DMS 273 (cell line): ENCODE results near the gene LRP2.
A peak's percentile ranks its signal among the peaks of the same experiment; 100 is the strongest.

Experiments
- DNase-seq: peaks from one replicate; lab custom pipeline; 2025; ENCODE audit not compliant: unreplicated experiment; lab: John Stamatoyannopoulos, UW

The LRP2 gene

DNA sequence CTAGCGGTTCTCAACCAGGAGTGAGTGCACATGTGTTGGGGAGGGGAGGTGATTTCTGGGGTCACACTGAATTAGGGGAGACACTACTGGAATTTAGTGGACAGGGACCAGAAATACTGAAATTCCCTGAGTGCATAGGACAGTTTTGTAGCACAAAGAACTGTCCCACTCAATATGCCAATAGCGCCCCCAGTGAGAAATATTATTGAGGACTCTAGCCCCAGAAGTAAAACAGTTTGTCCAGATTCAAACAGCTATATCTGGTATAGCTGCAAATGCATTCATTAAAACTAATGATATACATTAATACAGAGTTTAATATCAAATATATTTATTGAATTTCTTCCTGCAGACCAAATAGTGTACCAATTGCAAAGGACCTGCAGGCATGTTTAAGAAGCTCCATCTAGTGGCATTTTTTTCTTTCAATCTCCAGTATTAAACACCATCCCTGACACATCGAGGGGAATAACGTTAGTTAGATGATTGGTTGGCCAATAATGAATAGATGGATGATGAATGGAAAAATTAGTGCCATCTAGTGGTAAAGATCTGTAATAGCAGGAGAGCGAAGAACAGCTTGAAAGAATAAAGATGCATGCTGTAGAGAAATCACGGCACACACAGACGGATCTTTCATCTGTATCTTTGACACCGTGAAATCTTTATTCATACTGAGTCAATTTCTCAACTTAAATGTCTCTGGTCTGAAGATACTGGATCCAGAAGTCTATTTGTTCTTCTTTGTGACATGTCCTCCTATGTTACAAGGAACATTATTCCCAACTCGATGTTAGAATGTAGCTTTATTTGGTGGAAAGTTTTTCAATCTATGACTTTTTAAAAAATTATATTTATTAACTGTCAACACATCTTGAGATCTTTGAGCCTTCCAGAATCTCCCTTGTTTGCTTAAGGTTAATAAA, 230.5 kb downstream of the LRP2 start:
- peak; percentile 60 for DNase-seq

DNA sequence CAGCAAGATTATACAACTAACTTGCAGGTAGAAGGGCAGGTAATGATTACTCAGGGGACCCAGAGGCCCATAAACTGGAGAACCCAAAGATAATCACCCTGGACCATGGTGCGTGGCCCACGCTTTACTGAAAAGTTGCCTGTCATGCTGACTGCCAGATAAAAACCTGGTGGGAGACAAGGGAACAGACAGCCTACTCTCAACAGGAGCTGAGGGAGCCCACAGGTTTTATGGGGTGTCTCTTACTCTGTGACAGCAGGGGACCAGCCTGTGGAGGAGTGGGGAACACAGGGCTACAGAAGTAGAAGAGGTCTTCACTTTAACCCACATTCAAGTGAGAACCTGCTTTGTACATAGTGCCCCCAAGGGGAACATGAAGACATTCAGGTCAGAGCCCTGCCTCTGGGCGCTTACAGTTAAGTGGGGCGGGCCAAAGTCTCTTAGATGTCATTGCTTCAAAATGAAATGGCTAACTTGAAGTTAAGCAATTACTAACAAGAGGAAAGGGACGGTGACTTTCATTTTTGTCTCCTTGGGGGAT, 232.6 kb downstream of the LRP2 start:
- no peak for DNase-seq

DNA sequence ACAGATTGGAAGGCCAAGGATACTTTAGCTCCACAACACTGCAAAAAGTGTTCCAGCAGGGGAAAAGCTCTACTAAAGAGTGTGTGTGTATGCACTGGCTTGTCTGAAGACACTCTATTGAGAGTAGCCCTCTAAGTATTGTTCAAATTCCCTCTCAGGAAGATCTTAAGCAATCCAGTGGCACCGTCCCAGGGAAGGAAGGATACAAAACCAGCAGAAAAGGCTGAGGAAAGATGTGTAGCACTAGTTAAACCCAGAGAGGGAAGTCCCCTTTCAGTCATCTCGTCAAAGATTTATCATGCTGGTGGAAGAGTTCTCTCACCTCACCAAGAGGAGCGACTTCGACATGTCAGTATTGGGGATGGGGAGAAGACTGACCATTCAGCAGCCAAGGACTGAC, 242.5 kb downstream of the LRP2 start:
- DNase-seq = no peak

DNA sequence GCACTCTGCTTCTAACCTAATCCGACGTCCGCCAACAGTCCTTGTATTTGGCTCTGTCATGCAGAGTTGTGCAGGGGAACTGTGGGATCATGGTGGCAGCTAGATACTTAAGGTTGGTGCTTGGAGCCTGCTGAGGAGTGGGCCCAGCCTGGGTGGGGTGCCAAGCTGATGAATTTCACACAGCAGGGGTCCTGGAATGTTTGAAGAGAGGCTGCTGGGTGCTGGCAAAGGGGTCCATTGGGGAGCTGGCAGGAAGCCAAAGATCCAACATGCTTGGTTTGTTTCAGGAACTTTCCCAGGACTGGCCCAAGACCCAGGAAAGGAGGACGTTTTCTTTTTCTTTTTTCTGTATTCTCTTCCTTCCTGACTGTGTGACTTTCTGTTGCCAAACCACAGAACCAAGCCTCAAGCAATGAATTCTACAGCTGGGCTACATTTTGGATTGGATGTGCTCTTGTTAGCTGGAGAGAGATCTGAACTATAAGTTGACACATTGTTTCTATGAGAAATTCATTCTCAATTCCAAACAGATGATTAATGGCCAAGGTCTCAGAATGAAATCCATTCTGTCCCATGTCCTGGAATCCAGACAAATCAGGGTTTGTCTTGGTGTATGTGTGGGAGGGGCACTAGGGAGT, 243.1 kb downstream of the LRP2 start:
- no peak for DNase-seq

DNA sequence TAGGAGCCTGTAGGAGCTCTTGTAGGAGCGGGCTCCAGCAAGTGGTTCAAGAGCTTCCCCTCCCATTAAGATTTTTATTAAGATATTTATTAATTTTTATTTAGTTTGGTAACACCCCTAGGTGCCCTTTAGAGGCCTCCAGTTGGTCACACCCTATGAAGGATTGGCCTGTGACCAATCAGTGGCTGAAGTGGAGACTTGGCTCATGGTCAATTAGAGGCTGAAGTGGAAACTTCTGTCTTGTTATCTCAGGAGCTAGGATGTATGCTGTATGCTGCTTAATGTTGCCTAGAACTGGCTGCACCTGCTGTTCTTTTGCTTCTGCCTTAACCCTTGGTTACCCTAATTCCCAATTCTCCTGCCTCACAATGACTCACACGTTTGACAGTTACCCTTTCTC, 244.3 kb downstream of the LRP2 start:
- no peak for DNase-seq

DNA sequence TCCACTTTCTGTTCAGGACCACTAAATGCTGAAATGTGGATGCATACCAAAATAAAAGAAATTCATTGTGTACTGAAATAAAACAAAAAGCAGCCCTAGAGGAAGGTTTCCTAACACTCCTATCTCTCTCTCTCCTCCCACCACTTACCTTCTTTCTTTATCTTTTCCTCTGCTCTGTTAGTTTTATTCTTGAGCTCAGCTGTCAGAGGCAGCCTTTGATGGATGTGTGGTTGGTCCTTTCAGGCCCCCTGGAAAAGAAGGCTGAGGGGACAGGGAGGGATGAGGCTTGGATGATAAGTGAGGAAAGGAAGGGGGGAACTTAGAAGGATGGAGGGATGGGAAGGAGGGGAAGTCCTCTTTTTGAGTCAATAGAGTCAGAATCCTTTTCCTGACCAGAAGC, 245.3 kb downstream of the LRP2 start:
- no peak for DNase-seq

DNA sequence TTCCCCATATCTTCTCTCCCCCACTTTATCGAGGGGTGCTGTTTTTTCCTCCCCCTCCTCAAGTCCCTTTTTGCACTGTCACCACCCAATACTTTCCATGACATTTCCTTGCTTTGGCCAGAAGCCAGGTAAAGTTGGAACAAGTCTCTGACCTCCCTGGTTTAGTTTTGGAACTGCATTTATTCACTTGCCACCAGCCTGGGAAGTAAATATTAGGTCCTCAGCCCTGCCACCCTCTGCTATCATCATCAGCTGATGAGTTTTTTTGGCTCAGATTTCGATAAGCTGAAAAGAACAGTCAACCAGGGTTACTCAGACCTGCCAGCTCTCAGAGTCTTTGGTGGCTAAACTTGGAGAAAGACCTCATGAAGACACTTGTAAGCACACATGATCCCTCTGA, 246.0 kb downstream of the LRP2 start:
- no peak for DNase-seq

DNA sequence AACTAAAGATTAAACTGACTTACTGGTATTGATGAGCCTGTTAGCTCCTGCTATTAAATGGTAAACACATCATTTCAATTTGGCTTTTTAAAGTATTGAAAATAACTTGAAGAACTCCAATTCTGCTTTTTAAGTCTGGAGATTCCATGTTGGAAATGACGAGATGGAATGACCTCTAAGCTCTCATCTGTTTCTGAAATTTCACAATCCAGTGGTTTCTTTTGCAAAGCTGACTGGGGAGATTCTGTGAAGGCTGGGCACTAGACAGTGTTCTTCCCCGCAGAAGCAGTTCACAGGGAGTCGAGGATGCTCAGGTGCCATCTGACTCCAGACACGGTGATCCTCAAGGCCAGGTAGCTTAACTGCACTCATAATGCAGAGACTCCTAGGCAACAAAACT, 248.3 kb downstream of the LRP2 start:
- no peak for DNase-seq

DNA sequence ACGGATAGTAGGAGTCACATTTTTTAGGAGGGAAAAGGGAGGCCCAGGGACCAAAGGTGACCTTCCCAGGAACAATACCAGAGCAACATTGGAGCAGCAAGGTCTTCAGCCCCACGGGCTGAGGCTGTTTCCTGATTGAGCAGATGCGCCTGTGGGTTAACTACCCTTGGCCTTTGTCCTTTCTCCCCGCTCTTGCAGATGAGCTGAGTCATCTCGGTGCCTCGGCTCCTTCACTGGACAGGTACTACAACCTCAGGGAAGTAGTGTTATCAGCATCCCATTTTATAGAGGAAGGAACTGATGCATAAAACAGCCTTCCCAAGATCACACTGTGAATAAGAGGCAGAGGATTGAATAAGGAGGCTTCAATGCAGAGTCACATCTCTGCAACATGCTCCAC, 249.5 kb downstream of the LRP2 start:
- DNase-seq = no peak

DNA sequence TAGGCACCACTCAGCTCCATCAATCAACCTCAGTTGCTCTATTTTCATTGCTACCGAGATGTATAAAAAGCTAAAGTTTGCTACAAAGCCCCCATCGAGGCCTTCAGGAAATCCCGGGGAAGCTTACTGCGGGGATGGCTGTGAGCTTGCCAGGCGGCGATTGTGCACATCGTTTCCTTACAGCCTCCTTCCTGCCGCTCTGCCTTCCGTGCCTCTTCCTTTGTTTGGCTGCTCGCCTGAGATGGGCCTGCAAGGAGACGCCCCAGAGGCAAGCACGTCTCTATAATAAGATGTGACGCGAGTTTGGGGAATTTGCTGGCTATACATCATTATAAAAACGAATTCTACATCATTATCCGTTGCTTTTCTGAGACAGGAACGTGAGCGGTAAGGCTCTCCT, 251.4 kb downstream of the LRP2 start:
- DNase-seq = no peak

DNA sequence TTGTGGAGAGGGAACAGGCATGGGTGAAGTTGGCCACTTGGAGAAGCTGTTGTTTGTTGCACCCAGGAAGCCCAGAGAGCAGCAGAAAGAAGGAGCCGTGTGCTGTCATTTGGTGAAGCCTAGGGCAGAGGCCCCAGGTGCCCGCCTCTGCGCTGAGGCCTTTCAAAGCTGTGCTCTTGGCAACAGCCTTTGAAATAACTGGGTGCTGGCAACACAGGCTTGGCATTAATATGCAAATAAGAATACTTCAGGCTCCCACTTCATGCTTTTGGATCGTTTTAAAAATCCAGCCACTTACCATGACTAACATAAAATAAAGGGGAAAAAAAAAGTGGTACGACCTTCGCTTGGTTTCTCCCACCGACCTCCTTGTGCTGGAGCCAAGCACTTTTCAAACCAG, 251.9 kb downstream of the LRP2 start:
- DNase-seq = no peak

DNA sequence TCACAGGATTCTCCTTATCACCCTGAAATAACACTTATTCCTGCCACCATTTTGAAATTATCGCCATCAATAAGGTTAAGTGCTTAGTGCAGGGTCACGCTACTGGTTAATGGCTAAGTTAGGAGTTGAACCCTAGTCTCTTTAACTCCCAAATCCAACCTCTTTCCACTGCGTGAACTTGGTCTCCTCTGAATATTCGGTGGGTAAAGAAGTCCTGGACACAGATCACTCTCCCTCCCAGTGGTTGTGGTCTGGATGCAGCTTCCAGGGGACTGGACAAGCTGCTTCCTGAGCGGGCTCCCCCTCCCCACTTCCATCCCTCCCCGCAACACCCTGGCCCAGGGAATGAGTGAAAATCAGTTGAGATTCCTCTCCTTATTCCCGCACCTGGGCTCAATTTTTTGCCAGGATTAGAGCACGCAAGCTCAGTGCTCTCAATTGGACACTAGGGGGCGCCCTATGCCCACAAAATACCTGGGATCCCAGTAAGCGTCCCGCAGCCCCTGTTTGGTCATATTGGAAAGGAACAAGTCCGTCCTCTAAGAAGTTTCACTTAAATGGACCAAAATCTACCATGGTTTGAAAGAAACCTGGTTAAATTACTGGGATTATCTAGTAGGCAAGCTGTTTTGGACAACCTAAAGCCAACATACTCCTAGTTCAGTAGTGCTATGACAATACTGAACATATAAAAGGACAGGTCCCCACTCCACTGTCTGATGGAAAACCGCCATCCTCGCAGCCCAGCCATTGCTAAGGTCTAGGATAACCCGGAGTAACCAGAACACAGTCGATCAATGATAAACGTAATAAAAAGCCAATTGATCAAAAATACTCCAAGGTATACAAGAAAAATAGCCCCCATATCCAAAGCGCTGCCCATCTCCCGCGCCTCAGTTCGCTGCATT, 252.6 kb downstream of the LRP2 start:
- peak; percentile 87 for DNase-seq

DNA sequence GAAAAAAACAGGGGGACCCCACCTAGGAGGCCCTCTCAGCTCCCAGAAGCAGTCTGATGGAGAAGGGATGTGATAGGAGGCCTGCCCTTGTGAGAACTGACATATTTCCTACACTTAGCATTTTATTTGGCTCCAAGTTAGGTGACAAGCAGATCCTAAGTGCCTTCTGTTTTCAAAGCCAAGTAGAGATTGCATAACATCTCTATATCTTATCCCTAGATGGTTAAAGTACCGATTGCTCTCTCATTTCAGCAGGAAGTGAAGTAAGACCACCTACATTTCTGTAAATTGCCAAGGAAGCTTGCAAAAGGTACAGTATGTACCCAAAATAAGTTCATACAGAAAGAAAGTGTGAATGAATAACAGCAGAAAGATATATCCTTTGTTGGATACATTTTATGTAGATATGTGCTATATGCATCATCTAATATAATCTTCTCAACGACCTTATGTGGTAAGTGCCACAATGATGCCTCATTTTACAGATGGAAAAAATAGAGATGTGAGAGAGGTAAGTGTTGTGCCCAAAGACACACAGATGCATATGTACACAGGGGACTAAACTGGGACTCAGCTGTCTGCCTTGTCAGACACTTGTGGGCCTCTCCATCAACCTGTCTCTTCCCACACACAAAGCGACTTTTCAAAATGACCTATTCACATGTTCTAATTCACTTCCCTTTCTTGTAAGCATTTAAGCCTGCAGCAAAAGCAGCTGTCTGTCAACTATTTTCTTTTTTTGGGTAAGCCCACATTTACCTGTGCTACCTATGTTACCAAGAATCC, 254.0 kb downstream of the LRP2 start:
- DNase-seq = no peak

DNA sequence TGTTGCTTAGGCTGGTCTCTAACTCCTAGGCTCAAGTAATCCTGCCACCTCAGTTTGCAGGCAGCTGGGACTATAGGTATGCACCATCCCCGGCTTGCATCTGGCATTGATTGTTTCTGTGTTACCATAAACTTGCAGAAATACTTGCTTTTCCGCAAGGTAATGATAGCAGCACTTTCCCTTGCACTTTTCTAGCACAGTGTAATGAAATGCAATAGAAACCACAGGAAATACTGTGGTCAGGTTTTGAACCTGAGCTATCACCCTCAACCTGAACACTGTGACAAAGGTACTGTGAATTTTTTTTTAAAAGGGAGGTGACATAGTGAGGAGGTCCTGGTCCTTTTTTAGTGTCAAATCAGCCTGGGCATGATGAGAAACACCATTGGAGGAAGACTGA, 254.7 kb downstream of the LRP2 start:
- DNase-seq = no peak

DNA sequence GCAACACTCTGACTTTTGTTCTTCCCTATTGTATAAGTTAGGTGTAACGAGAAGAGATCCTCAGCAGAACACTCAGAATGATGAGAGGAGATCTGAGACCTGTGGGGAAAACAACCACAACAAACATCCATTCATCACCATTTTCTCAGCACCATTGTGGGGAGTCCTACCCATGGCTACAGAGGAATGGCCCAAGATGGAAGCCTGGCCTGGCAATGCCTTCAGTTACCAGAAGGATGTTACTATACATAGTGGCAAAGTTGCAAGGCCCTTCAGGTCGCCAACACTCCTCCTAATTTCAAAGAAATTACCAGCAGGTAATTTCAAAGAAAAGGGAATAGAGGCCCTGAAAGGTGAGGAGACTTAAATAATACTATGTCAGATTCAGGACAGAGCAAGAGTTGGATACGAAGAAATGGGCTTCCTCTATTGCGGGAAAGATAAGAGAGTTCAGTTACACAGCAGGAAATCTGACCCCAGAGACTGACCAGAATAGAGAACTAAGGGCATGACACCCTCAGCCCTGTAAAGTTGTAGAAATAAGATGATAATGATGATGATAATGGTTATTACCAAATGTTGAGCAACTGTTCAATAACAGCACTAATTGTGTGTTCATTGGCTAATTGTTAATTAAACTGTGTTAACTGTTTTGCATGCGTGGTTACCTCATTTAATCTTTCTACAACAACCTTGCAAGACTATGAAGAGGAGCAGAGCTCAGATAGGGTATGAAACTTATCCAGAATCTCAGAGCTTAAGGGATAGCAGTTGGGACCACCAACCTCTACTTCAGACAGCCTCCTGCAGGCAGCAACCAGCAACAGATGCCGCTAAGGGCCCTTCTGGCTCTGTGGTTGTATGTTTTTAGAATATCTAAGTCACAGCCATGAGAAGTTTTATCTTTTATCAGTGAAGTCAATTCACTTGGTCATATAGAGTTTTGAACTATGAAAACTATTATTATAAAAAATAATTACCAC, 255.5 kb downstream of the LRP2 start:
- no peak for DNase-seq

DNA sequence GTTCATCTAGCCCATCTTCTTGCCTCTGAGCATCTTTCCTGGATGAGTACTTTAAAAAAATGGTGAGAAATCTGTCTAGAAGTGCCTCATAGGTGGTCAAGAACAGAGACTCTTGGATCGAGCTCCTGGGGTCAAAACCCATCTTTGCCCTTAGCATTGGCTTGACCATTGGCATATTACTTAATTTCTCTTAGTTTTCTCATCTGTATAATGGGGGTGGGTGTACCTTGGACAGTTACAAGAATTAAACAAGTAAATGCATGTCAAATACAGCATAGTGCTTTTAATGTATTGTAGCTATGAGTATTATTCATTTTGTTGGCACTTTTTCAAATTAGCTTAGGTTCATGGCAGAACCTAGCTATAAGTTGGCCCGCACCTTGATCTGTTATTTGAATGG, 256.2 kb downstream of the LRP2 start:
- no peak for DNase-seq

DNA sequence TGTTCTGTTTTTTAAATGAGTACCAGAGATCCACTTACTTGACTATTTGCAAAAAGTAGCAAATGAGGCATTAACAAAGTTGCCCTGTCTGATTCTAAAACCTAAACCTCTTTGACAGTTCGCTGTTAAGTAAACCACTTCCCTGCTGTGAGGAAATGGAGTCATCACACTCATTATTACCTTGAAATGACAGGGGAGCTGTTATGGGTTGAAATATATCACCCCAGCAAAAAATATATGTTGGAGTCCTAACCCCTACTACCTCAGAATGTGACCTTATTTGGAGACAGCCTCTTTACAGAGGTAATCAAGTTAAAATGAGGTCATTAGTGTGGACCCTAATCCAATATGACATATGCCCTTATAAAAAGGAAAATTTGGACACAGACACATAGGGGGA, 256.9 kb downstream of the LRP2 start:
- DNase-seq = no peak

DNA sequence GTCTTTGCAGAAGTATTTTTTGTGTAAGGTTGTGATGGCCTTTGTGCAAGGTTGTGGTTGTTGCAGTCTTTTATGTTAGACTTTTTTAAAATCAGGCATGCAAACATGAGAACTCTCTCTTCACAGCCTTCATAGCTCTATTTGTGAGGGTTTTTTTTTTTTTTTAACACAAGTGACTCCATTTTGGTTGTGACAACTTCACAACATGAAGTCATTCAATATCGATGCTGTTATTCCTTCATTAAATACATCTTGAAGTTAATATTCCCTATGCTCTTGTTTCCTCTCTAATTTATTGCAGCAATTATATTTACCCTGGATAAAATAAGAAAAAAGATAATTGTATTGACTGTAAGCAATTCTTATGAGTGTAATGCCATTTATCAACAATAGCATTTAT, 257.5 kb downstream of the LRP2 start:
- DNase-seq = no peak

DNA sequence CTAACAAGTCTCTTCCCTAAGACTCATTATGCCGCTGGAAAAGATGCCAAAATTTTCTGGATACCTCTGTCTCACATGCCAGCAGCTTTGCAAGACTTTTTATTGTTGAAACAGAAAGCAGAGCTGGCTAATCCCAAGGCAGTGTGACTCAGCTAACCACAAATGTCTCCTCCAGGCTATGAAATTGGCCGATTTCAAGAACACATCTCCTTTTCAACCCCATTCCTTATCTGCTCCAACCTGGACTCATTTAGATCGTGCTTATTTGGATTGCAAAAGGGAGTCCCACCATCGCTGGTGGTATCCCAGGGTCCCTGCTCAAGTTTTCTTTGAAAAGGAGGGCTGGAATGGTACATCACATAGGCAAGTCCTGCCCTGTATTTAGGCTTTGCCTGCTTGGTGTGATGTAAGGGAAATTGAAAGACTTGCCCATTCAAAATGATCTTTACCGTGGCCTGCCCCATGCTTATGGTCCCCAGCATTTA, 266.7 kb downstream of the LRP2 start:
- peak; percentile 23 for DNase-seq
